Measurements from ENCODE around the gene CRIP3. TPM values are rescaled to one million over a fixed set of nuclear protein-coding genes. Genes with fewer than 3 reads are reported as not detected.

The CRIP3 gene
- total RNA-seq, 4 donors from 2014 or later, result 0.38 to 0.72 (median 0.41) TPM; not detected in 1

GRCh38 chr6:43256670-43257366, 51.8 kb downstream of the CRIP3 start:
- DNase-seq, result no peak
- 85 to 89% methylated on average over 6 to 7 of the region's 9 CpGs for WGBS, 2 donors
- TF ChIP-seq CTCF (IDR thresholded peaks at IDR 0.05) (no peak), POLR2A (IDR thresholded peaks at IDR 0.05) (no peak)

More at GRCh38 chr6:43256670-43257366, 51.8 kb downstream of the CRIP3 start:
- no peaks in the 10 kb centered on the region for H3K9me3 ChIP-seq
- H3K27ac ChIP-seq, result no peak overlapping the region
- H3K27me3 ChIP-seq, result peaks cover 0 to 67% (median 0%) of the 10 kb centered on the region in 4 donors
- H3K4me1 ChIP-seq, result no peaks in the 10 kb centered on the region
- intact Hi-C loops (cut with DNase I), result no loop called here
- no peaks in the 10 kb centered on the region for H3K36me3 ChIP-seq
- H3K4me3 ChIP-seq, result no peak overlapping the region

Small RNAs within 50 kb of the gene (small RNA-seq; reads per million reads assigned to genes)
- gene RPL12P47, result 0 reads per million in 4 donors

Other genes with a start within 250 kb of the CRIP3 start
- 10 to 100 TPM; 23.3 to 29.1 (median 24.5) TPM for gene MRPL2, start 249.4 kb downstream of the CRIP3 start, total RNA-seq
- gene KLC4, start 249.2 kb downstream of the CRIP3 start, total RNA-seq, result 10 to 100 TPM in 2 of 4 donors, 1 to 10 TPM in 2; 4.5 to 15.8 (median 9.4) TPM
- 10 to 100 TPM; 30.6 to 44.1 (median 36.7) TPM for gene PTK7, start 232.5 kb downstream of the CRIP3 start, total RNA-seq
- 10 to 100 TPM; 22.0 to 38.9 (median 35.3) TPM for gene SRF, start 137.6 kb downstream of the CRIP3 start, total RNA-seq
- 10 to 100 TPM; 26.2 to 50.9 (median 32.5) TPM for gene CUL9, start 126.6 kb downstream of the CRIP3 start, total RNA-seq
- 100 to 1,000 TPM in 1 of 4 donors, 10 to 100 TPM in 3; 57.7 to 101 (median 81.5) TPM for gene DNPH1, start 79.3 kb downstream of the CRIP3 start, total RNA-seq
- under 1 TPM in 1 of 4 donors, not detected in 3; 0.13 TPM for gene TTBK1, start 65.3 kb downstream of the CRIP3 start, total RNA-seq
- not detected for gene SLC22A7, start 10.6 kb downstream of the CRIP3 start, total RNA-seq
- 10 to 100 TPM in 1 of 4 donors, 1 to 10 TPM in 3; 5.6 to 13.5 (median 8.1) TPM for gene ZNF318, start 60.8 kb upstream of the CRIP3 start, total RNA-seq
- gene ABCC10, start 118.7 kb upstream of the CRIP3 start, total RNA-seq, result 10 to 100 TPM; 10.8 to 23.9 (median 19.3) TPM
- gene DLK2, start 146.7 kb upstream of the CRIP3 start, total RNA-seq, result 10 to 100 TPM in 2 of 4 donors, 1 to 10 TPM in 2; 8.3 to 24.8 (median 12.6) TPM
- gene TJAP1, start 168.7 kb upstream of the CRIP3 start, total RNA-seq, result 10 to 100 TPM in 3 of 4 donors, 1 to 10 TPM in 1; 9.5 to 20.2 (median 10.9) TPM
- gene LRRC73, start 201.5 kb upstream of the CRIP3 start, total RNA-seq, result under 1 TPM in 3 of 4 donors, not detected in 1; 0.38 to 0.83 (median 0.64) TPM
- gene YIPF3, start 208.1 kb upstream of the CRIP3 start, total RNA-seq, result 10 to 100 TPM; 50.5 to 73.5 (median 71.8) TPM
- gene POLR1C, start 208.3 kb upstream of the CRIP3 start, total RNA-seq, result 10 to 100 TPM; 14.7 to 34.3 (median 25.9) TPM

Data from esophagus squamous epithelium (tissue), 5 donors.